AG04449 (cell line): Measurements from ENCODE around the gene ACR.
"Not testable (repeated sequence)": the region's sequence is repeated elsewhere in the genome, so short reads cannot be mapped to it uniquely, and the experiment has no call there.

Experiments
- CTCF ChIA-PET: fragments of 350-600 bp; formaldehyde crosslinking; extraction: SDS; loops from one replicate; lab custom pipeline; 2021; ENCODE audit warnings: antibody characterized with exemption; lab: Yijun Ruan, JAX
- POLR2A ChIA-PET: fragments of 400-600, 350-600 bp; formaldehyde crosslinking; extraction: SDS; loops from one replicate; lab custom pipeline; 2020; ENCODE audit warnings: antibody characterized with exemption, inconsistent platforms; lab: Yijun Ruan, JAX
- DNase-seq: peaks from one replicate; pipeline ENCODE4 v3.0.0-alpha.2; 2010; ENCODE audit warnings: low read depth, low spot score
- H3K4me3 ChIP-seq: 2 replicates; pipeline ENCODE4 v1.5.1; 2011; ENCODE audit warnings: low read depth, mild to moderate bottlenecking, control low read depth, low read length
- TF ChIP-seq, protein P1 (sequence below): IDR thresholded peaks from one replicate; pipeline ENCODE4 v1.5.1; 2011; ENCODE audit warnings: mild to moderate bottlenecking, moderate library complexity, low read length, control low read depth, inconsistent platforms; ENCODE audit not compliant: insufficient read depth; ENCODE audit errors: missing control alignments

The ACR gene

DNA sequence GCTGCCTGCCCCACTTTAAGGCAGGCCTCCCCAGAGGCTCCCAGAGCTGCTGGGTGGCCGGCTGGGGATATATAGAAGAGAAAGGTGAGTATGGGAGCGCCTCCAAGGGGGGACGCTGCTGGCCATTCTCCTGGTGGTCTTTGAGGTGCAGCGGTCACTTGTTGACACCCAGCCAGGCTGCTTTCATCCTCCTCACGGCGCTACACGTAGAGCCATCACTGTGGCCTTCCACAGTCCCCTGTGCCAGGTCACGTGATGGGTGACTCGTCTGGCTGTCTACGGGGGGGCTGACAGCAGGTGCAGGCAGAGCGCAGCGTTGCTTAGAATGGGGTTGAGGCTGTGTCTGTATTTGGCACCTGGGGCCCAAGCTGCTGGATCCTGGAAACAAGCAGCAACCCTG, 1.9 kb downstream of the ACR start:
- no peak overlapping the region for H3K4me3 ChIP-seq
- CTCF ChIA-PET: no interaction called here
- POLR2A ChIA-PET: no interaction called here
- TF ChIP-seq, protein P1, sequence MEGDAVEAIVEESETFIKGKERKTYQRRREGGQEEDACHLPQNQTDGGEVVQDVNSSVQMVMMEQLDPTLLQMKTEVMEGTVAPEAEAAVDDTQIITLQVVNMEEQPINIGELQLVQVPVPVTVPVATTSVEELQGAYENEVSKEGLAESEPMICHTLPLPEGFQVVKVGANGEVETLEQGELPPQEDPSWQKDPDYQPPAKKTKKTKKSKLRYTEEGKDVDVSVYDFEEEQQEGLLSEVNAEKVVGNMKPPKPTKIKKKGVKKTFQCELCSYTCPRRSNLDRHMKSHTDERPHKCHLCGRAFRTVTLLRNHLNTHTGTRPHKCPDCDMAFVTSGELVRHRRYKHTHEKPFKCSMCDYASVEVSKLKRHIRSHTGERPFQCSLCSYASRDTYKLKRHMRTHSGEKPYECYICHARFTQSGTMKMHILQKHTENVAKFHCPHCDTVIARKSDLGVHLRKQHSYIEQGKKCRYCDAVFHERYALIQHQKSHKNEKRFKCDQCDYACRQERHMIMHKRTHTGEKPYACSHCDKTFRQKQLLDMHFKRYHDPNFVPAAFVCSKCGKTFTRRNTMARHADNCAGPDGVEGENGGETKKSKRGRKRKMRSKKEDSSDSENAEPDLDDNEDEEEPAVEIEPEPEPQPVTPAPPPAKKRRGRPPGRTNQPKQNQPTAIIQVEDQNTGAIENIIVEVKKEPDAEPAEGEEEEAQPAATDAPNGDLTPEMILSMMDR: no peak
- DNase-seq: no peak

DNA sequence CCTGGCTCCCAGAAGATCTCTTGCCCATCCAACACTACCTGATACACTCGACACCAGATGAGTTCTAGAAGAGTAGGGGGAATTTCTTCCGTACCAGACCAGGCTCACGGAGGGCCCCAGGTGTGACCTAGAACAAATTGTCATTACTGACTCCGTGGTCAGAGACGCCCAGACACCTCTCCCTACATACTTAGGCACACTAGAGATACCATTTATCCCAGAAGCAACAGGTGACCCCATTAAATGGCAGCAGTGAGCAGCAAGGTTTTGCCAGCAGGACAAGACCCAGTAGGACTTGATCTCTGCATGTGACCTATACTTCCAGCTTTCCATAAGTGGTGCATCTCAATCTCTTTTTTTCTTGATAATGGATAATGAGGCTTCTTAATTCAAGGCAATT, 2.7 kb downstream of the ACR start:
- POLR2A ChIA-PET, CTCF ChIA-PET, DNase-seq, H3K4me3 ChIP-seq: not testable (repeated sequence)

DNA sequence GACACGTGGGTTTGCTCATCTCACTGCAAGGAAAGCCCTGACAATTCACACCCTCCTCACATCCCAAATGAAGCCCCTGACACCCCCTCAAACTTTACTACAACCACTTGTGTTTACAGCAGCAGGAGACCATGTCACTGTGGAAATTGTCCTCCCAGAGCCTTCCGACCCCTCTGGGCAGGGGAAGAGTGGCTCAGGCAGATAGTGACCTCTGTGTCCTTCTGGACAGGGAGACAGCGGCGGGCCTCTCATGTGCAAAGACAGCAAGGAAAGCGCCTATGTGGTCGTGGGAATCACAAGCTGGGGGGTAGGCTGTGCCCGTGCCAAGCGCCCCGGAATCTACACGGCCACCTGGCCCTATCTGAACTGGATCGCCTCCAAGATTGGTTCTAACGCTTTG, 6.4 kb downstream of the ACR start:
- DNase-seq, H3K4me3 ChIP-seq, CTCF ChIA-PET, POLR2A ChIA-PET: not testable (repeated sequence)

- CTCF ChIA-PET, DNase-seq, POLR2A ChIA-PET, H3K4me3 ChIP-seq: not testable (repeated sequence)
Observed at GRCh38 chr22:50747521-50747920, 9.5 kb downstream of the ACR start.

DNA sequence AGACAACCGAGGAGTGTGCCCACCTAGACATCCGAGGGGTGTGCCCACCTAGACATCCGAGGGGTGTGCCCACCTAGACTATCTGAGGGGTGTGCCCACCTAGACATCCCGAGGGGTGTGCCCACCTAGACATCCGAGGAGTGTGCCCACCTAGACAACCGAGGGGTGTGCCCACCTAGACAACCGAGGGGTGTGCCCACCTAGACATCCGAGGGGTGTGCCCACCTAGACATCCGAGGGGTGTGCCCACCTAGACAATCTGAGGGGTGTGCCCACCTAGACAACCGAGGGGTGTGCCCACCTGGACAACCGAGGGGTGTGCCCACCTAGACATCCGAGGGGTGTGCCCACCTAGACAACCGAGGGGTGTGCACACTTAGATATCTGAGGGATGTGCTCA, 10.6 kb downstream of the ACR start:
- DNase-seq, H3K4me3 ChIP-seq, POLR2A ChIA-PET, CTCF ChIA-PET: not testable (repeated sequence)

DNA sequence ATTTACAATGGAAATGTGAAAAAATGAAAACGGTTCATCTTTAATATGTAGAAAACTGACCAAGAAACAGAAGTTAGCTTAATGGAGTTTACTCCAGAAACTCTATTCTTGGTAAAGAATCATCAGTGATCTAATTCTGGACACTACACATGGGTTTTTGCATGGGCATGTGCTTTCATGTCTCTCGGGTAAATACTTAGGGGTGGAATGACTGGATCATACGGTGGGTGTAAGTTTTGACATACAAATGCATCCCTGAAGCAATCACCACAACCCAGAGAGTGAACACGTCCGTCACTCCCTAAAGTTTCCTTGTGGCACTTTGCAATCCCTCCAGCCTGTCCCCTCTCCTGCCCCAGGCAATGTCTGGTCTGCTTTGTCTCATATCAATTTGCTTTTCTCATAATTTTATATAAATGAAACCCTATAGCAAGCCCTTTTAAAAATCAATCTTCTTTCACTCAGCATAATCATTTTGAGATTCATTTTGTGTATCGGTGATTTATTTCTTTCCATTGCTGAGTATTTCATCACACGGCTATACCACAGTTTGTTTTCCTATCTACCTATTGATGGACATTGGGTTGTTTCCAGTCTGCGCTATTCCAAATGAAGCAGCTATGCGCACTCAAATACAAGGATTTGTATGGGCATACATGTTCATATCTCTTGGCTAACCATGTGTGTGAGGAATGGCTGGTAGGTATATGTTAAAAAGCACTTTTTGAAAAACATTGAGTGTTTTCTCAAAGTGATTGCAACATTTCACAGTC, 11.5 kb downstream of the ACR start:
- POLR2A ChIA-PET, H3K4me3 ChIP-seq, DNase-seq, CTCF ChIA-PET: not testable (repeated sequence)

DNA sequence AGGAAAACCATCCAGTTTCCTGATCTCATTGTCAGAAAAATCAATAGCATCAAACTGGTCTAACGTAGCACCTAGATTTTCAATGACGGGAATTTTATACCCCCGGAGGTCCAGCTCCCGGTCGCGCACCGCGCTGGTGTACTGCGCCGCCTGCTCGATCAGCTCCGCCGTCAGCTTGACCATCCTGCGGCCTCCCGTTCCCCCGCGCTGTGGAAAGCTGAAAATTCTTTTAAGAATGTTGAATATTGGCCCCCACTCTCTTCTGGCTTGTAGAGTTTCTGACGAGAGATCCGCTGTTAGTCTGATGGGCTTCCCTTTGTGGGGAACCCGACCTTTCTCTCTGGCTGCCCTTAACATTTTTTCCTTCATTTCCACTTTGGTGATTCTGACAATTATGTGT, 17.2 kb downstream of the ACR start:
- H3K4me3 ChIP-seq, DNase-seq, CTCF ChIA-PET, POLR2A ChIA-PET: not testable (repeated sequence)

DNA sequence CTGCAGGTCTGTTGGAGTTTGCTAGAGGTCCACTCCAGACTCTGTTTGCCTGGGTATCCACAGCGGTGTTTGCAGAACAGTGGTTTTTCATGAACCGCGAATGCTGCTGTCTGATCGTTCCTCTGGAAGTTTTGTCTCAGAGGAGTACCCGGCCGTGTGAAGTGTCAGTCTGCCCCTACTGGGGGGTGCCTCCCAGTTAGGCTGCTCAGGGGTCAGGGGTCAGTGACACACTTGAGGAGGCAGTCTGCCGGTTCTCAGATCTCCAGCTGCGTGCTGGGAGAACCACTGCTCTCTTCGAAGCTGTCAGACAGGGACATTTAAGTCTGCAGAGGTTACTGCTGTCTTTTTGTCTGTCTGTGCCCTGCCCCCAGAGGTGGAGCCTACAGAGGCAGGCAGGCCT, 18.4 kb downstream of the ACR start:
- CTCF ChIA-PET: interaction anchor here (1.1 kb wide), 1 partner anchor 17 kb away, joined by 3 read pairs; no protein-coding TSS in a partner anchor
- H3K4me3 ChIP-seq, POLR2A ChIA-PET, DNase-seq: not testable (repeated sequence)

DNA sequence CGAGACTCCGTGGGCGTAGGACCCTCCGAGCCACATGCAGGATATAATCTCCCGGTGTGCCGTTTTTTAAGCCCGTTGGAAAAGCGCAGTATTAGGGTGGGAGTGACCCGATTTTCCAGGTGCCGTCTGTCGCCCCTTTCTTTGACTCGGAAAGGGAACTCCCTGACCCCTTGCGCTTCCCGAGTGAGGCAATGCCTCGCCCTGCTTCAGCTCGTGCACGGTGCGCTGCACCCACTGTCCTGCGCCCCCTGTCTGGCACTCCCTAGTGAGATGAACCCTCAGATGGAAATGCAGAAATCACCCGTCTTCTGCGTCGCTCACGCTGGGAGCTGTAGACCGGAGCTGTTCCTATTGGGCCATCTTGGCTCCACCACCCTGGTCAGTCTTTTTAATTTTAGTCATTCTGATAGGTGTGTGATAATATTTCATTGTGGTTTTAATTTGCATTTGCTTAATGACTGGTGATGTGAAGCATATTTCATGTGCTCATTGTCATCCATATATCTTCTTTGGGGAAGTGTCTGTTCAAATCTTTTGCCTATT, 19.0 kb downstream of the ACR start:
- DNase-seq, POLR2A ChIA-PET: not testable (repeated sequence)
- CTCF ChIA-PET: interaction anchor here (1.0 to 1.1 kb wide), 2 partner anchors 16 to 23 kb away, joined by 3 read pairs; no protein-coding TSS in a partner anchor
- peak overlapping the region; percentile 58 for H3K4me3 ChIP-seq

- CTCF ChIA-PET: interaction anchor here (0.6 to 1.2 kb wide), 2 partner anchors 15 to 27 kb away, joined by 3 to 5 read pairs; no protein-coding TSS in a partner anchor
- POLR2A ChIA-PET, DNase-seq, H3K4me3 ChIP-seq: not testable (repeated sequence)
Observed at GRCh38 chr22:50759597-50760341, 21.8 kb downstream of the ACR start.

- POLR2A ChIA-PET, CTCF ChIA-PET, H3K4me3 ChIP-seq, DNase-seq: not testable (repeated sequence)
Observed at GRCh38 chr22:50761829-50762228, 23.8 kb downstream of the ACR start.

DNA sequence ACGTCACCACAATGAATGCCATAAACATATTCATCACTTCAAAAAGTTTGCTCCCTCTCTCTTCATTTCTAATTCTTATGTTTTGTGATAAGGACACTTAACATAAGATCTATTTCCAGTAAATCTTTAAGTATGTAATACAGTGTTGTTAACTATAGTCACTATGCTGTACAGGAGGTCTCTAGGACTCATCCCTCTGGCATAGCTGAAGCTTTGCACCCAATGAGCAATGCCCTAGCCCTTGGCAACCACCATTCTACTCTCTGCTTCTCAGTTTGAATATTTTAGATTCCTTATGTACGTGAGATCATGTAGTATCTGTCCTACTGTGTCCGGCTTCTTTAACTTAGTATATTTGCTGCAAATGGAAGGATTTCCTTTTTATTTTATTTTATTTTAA, 26.3 kb downstream of the ACR start:
- H3K4me3 ChIP-seq, CTCF ChIA-PET, POLR2A ChIA-PET: not testable (repeated sequence)
- DNase-seq: peak; percentile 14
